HG03521 (cell line): Measurements from ENCODE around the gene CTDP1.

Source experiments
- ATAC-seq: cut with Tn5 transposase; IDR thresholded peaks from one replicate; pipeline ENCODE4 v1.9.1; 2021; ENCODE audit warnings: mild to moderate bottlenecking, moderate library complexity; ENCODE audit not compliant: unreplicated experiment

Gene CTDP1

GRCh38 chr18:79679552-79680099 is at the start of gene CTDP1:
TSS of gene CTDP1 (plus strand) at chr18:79679803. CDS start at chr18:79679948, 145 bp downstream.
- peak; percentile 57 for ATAC-seq

- ATAC-seq = no peak
Measured at GRCh38 chr18:79630281-79631095, 49.1 kb upstream of the CTDP1 start.

- ATAC-seq = no peak
Measured at GRCh38 chr18:79631096-79631507, 48.5 kb upstream of the CTDP1 start.

- ATAC-seq = no peak
Measured at GRCh38 chr18:79631761-79632446, 47.7 kb upstream of the CTDP1 start.

- no peak for ATAC-seq
Measured at GRCh38 chr18:79632765-79633164, 46.8 kb upstream of the CTDP1 start.

GRCh38 chr18:79634186-79634585 is 45.4 kb upstream of the CTDP1 start:
- no peak for ATAC-seq

- ATAC-seq = no peak
Measured at GRCh38 chr18:79634593-79635426, 44.8 kb upstream of the CTDP1 start.

- no peak for ATAC-seq
Measured at GRCh38 chr18:79635427-79635726, 44.2 kb upstream of the CTDP1 start.

GRCh38 chr18:79637181-79637920 is 42.3 kb upstream of the CTDP1 start:
- ATAC-seq = no peak

GRCh38 chr18:79637921-79638909 is 41.4 kb upstream of the CTDP1 start:
- ATAC-seq = no peak

GRCh38 chr18:79639072-79639829 is 40.4 kb upstream of the CTDP1 start:
- no peak for ATAC-seq

GRCh38 chr18:79640064-79640672 is 39.4 kb upstream of the CTDP1 start:
- no peak for ATAC-seq

- ATAC-seq = no peak
Measured at GRCh38 chr18:79640875-79641274, 38.7 kb upstream of the CTDP1 start.

- no peak for ATAC-seq
Measured at GRCh38 chr18:79641722-79642497, 37.7 kb upstream of the CTDP1 start.

GRCh38 chr18:79642626-79643025 is 37.0 kb upstream of the CTDP1 start:
- ATAC-seq = no peak

- ATAC-seq = no peak
Measured at GRCh38 chr18:79643054-79643984, 36.3 kb upstream of the CTDP1 start.
